ENCODE results near the gene ZNF668.

The ZNF668 gene

DNA sequence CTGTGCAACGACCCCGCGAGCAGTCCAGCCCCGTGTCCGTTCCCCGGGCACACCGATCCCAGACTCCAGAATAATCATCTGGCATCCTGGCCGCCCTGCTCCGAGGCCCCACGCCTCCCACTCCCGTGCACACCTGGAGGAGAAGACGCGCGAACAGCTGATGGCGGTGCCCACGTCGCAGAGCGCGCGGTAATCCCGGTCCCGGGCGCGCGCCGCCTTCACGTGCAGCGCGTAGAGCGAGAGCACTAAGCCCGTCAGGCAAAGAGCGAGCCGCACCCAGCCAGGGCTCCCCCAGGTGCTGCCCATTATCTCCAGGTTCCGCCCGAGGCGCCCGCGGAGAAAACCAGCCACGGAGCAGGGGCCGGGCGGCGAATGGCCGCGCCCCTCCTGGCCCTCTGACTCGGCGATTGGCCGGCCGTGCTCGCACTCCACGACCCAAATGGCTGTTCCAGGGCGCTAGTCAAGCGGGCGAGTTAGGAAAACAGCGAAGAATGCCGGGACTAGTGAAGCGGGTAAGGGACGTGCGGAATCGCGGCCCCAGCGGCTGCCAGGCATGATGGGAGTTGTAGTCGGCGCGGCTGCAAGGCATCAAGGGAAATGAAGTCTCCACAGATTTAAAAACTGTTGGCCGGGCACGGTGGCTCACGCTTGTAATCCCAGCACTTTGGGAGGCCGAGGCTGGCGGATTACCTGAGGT is 20.5 kb upstream of the ZNF668 start, which contains the start of gene VKORC1:
Gene VKORC1, minus strand, starts transcription at position 374 of the 697 bp plus-strand sequence. Its CDS starts 68 bp downstream, at position 306.
- TF ChIP-seq, protein P1, sequence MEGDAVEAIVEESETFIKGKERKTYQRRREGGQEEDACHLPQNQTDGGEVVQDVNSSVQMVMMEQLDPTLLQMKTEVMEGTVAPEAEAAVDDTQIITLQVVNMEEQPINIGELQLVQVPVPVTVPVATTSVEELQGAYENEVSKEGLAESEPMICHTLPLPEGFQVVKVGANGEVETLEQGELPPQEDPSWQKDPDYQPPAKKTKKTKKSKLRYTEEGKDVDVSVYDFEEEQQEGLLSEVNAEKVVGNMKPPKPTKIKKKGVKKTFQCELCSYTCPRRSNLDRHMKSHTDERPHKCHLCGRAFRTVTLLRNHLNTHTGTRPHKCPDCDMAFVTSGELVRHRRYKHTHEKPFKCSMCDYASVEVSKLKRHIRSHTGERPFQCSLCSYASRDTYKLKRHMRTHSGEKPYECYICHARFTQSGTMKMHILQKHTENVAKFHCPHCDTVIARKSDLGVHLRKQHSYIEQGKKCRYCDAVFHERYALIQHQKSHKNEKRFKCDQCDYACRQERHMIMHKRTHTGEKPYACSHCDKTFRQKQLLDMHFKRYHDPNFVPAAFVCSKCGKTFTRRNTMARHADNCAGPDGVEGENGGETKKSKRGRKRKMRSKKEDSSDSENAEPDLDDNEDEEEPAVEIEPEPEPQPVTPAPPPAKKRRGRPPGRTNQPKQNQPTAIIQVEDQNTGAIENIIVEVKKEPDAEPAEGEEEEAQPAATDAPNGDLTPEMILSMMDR (IDR thresholded peaks at IDR 0.05; ENCODE audit: insufficient read depth, low read depth, low read length, missing control alignments), result no peak
- peak; percentile 97 for DNase-seq (ENCODE audit: low read depth)
- H3K4me3 ChIP-seq (ENCODE audit: low read depth, low read length), result peak within 1 kb of the TSS; percentile 100

DNA sequence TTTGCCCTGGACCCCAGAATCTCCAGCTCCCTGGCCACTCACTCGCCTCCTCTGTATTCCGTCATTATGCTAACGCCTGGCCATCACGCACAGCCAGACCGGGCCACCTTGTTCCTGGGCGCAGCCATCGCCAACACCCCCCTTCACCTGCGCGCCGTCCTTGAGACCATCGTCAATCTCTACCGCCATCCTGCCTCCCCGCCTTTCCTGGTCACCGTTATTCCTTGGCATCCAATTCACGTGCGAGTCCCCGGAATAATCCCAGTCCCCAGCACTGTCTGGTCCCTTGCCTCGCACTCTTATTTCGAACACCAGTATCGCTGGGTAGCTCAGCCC is 20.0 kb upstream of the ZNF668 start:
- peak overlapping the region; percentile 100 for H3K4me3 ChIP-seq (ENCODE audit: low read depth, low read length)
- no peak for DNase-seq (ENCODE audit: low read depth)
- TF ChIP-seq, protein P1 (IDR thresholded peaks at IDR 0.05; ENCODE audit: insufficient read depth, low read depth, low read length, missing control alignments), result no peak

DNA sequence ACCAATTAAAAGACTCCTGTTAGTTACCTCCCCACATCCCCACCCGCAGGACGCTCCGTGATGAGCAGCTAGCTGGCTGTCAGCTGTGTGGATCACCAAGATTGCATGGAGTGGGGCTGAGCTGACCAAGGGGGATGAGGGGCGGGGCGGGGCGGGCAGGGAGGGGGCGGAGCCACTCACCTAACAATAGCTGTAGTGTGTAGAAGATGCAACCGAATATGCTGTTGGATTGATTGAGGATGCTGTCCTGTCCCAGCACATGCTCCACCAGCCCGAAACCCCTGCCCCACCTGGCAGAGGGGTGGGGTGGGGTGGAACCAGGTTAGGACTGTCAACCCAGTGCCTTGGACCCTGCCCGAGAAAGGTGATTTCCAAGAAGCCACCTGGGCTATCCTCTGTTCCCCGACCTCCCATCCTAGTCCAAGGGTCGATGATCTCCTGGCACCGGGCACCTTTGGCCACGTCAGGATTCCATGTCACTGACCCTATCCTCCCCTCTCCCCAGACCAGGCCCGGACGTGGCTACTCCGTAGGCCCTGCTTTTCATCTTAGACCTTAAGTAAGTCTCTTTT is 19.2 kb upstream of the ZNF668 start:
- TF ChIP-seq, protein P1 (IDR thresholded peaks at IDR 0.05; ENCODE audit: insufficient read depth, low read depth, low read length, missing control alignments), result no peak
- peak overlapping the region; percentile 100 for H3K4me3 ChIP-seq (ENCODE audit: low read depth, low read length)
- no peak for DNase-seq (ENCODE audit: low read depth)

DNA sequence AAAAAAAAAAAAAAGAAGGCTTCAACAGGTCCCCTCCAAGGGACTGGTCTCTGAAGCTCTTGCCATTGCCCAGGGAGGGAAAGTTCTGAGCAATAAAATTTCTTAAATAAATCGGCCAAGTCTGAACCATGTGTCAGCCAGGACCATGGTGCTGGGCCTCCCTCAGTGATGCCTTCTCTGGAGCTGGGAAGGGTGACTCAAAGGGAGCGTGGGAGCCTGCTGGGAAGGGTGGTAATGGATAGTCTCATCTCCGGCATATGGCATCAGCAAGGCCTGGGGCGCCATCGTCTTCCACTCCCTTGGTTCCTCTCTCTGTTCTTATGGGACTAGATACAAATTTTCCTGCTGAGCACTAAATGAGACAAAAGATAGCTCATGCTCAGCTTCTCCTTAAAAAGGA is 18.3 kb upstream of the ZNF668 start:
- no peak for DNase-seq (ENCODE audit: low read depth)
- TF ChIP-seq, protein P1 (IDR thresholded peaks at IDR 0.05; ENCODE audit: insufficient read depth, low read depth, low read length, missing control alignments), result no peak
- no peak overlapping the region for H3K4me3 ChIP-seq (ENCODE audit: low read depth, low read length)

DNA sequence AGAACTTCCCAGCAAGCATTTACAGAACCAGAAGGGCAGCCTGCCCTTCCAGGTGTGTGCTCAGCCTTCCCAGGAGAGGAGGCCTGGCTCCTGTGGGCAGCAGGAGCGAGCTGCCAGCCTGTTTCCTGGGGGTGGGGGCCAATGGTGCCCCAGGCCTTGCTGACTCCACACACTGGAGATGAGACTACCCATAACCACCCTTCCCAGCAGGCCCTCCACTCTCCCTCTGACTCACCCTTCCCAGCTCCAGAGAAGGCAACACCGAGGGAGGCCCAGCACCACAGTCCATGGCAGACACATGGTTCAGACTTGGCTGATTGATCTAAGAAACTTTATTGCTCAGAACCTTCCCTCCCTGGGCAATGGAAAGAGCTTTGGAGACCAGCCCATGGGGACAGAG is 16.5 kb upstream of the ZNF668 start:
- no peak overlapping the region for H3K4me3 ChIP-seq (ENCODE audit: low read depth, low read length)
- DNase-seq (ENCODE audit: low read depth), result no peak
- TF ChIP-seq, protein P1 (IDR thresholded peaks at IDR 0.05; ENCODE audit: insufficient read depth, low read depth, low read length, missing control alignments), result no peak

DNA sequence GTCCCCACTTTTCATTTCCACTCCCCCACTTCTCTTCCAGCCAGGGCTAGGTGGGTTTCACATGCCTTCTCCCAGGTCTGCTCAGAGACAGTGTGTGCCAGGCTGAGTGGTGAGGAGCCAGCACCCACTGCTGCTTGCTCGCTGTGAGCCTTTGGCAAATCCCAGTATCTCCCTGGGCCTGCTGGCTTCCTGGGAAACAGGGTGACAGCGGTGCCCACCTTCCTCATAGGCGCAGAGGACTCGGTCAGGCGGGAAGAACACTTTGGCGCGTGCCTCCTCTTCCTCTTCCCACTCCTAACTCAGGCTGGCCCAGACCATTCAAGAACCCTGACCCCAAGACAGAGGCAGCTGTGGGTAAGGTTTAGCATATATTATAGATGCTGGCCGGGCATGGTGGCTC is 15.2 kb upstream of the ZNF668 start:
- H3K4me3 ChIP-seq (ENCODE audit: low read depth, low read length), result no peak overlapping the region
- TF ChIP-seq, protein P1 (IDR thresholded peaks at IDR 0.05; ENCODE audit: insufficient read depth, low read depth, low read length, missing control alignments), result no peak
- no peak for DNase-seq (ENCODE audit: low read depth)
